Measurements from ENCODE around the gene TRIO.

DNA sequence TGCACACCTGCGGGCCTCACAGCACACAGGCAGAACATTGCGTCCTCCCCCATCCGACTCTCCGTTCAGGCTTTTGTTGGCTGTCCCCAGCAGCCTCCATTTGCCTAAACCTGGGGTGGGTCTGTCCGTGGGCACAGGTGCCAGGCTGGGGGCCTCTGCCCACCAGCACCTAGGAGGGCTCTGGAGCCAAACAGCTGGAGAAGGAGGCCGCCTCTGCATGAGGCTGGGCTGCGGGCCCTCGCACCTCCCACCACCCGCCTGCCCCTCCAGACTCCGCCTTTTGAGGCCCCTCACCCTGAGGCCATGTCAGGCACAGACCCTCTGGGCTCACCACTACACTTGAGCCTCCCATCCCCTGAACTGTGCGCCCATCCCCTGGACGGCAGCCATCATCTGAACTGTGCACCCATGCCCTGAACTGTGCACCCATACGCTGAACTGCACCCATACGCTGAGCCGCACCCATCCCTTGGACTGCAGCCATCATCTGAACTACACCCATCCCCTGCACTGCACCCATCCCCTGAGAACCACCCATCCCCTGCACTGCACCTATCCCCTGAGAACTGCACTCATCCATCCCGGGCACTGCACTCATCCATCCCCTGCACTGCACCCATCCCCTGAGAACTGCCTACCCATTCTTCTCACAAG, 340.5 kb downstream of the TRIO start:
- TF ChIP-seq MAX (CRISPR knock-in tag; IDR thresholded peaks at IDR 0.05) (no peak), IRF2 (CRISPR knock-in tag; IDR thresholded peaks at IDR 0.05; ENCODE audit: borderline replicate concordance, low read depth) (no peak), FOXK1 (CRISPR knock-in tag; IDR thresholded peaks at IDR 0.05) (no peak), ATF6 (CRISPR knock-in tag; IDR thresholded peaks at IDR 0.05) (no peak)
- TF ChIP-seq, protein P1, sequence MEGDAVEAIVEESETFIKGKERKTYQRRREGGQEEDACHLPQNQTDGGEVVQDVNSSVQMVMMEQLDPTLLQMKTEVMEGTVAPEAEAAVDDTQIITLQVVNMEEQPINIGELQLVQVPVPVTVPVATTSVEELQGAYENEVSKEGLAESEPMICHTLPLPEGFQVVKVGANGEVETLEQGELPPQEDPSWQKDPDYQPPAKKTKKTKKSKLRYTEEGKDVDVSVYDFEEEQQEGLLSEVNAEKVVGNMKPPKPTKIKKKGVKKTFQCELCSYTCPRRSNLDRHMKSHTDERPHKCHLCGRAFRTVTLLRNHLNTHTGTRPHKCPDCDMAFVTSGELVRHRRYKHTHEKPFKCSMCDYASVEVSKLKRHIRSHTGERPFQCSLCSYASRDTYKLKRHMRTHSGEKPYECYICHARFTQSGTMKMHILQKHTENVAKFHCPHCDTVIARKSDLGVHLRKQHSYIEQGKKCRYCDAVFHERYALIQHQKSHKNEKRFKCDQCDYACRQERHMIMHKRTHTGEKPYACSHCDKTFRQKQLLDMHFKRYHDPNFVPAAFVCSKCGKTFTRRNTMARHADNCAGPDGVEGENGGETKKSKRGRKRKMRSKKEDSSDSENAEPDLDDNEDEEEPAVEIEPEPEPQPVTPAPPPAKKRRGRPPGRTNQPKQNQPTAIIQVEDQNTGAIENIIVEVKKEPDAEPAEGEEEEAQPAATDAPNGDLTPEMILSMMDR (IDR thresholded peaks at IDR 0.05), result no peak
